SU-DHL-6 (cell line): Measurements from ENCODE around the gene SHMT2.
A peak's percentile ranks its signal among the peaks of the same experiment; 100 is the strongest.

Experiments
- H2AFZ ChIP-seq: fragments of 200-600 bp; sonication (generic); 2 replicates; pipeline ENCODE4 v1.6.1; 2014; ENCODE audit warnings: low read depth, mild to moderate bottlenecking, moderate library complexity, mixed read lengths, antibody characterized with exemption, low read length; ENCODE audit not compliant: severe bottlenecking
- H3F3A ChIP-seq: fragments of 200-600 bp; shearing (Covaris generic); 2 replicates; pipeline ENCODE4 v1.6.0; 2016; ENCODE audit warnings: antibody characterized with exemption, mild to moderate bottlenecking; ENCODE audit not compliant: insufficient read depth
- H3K27ac ChIP-seq: fragments of 200-600 bp; sonication (generic); 2 replicates; pipeline ENCODE4 v1.5.1; 2016; ENCODE audit warnings: low read depth, mild to moderate bottlenecking, low read length, moderate library complexity, mixed read lengths
- H3K27me3 ChIP-seq: fragments of 200-600 bp; sonication (generic), shearing (Covaris generic); 2 replicates; pipeline ENCODE4 v1.6.0; 2014; ENCODE audit warnings: mild to moderate bottlenecking, low read length
- H3K36me3 ChIP-seq: fragments of 200-600 bp; sonication (generic); 2 replicates; pipeline ENCODE4 v1.6.1; 2014; ENCODE audit warnings: mild to moderate bottlenecking, low read length, mixed read lengths
- H3K4me2 ChIP-seq: fragments of 300-600, 200-600 bp; shearing (Covaris generic), sonication (generic); 2 replicates; pipeline ENCODE4 v1.6.0; 2014; ENCODE audit warnings: low read length, low read depth, mild to moderate bottlenecking; ENCODE audit not compliant: poor library complexity, severe bottlenecking
- H3K4me3 ChIP-seq: fragments of 200-600 bp; sonication (generic); 2 replicates; pipeline ENCODE4 v1.5.1; 2014; ENCODE audit warnings: antibody characterized with exemption, low read length, mild to moderate bottlenecking, mixed read lengths; ENCODE audit not compliant: insufficient read depth, poor library complexity, severe bottlenecking
- H3K79me2 ChIP-seq: fragments of 200-600 bp; sonication (generic); 2 replicates; pipeline ENCODE4 v1.6.1; 2014; ENCODE audit warnings: mild to moderate bottlenecking, low read length, moderate library complexity; ENCODE audit not compliant: insufficient read depth
- H3K9ac ChIP-seq: fragments of 200-600 bp; sonication (generic); 2 replicates; pipeline ENCODE4 v1.7.0; 2014; ENCODE audit warnings: mild to moderate bottlenecking, low read length
- H3K9me2 ChIP-seq: fragments of 200-600 bp; sonication (generic); replicated peaks from 2 replicates; pipeline ENCODE4 v1.6.1; 2014; ENCODE audit warnings: low read length; ENCODE audit not compliant: insufficient read depth
- H3K9me3 ChIP-seq: fragments of 200-600 bp; sonication (generic); 2 replicates; pipeline ENCODE4 v1.6.1; 2014; ENCODE audit warnings: low read length, mixed read lengths; ENCODE audit not compliant: insufficient read depth
- H4K20me1 ChIP-seq: fragments of 200-600 bp; sonication (generic); 2 replicates; pipeline ENCODE4 v1.6.1; 2014; ENCODE audit warnings: low read depth, mild to moderate bottlenecking, antibody characterized with exemption, low read length, moderate library complexity, mixed read lengths
- CTCF ChIP-seq: fragments of 200-600 bp; sonication (generic); IDR thresholded peaks from one replicate; pipeline ENCODE4 v1.5.1; 2017; ENCODE audit warnings: antibody characterized with exemption, mild to moderate bottlenecking, low read length, moderate library complexity; ENCODE audit not compliant: insufficient read depth, poor library complexity, severe bottlenecking
- EZH2phosphoT487 ChIP-seq: fragments of 200-600 bp; sonication (generic), shearing (Covaris generic); conservative IDR thresholded peaks from 2 replicates; pipeline ENCODE4 v1.6.1; 2018; ENCODE audit warnings: mild to moderate bottlenecking, antibody characterized with exemption, low read length, moderate library complexity, mixed read lengths

SHMT2 gene

DNA sequence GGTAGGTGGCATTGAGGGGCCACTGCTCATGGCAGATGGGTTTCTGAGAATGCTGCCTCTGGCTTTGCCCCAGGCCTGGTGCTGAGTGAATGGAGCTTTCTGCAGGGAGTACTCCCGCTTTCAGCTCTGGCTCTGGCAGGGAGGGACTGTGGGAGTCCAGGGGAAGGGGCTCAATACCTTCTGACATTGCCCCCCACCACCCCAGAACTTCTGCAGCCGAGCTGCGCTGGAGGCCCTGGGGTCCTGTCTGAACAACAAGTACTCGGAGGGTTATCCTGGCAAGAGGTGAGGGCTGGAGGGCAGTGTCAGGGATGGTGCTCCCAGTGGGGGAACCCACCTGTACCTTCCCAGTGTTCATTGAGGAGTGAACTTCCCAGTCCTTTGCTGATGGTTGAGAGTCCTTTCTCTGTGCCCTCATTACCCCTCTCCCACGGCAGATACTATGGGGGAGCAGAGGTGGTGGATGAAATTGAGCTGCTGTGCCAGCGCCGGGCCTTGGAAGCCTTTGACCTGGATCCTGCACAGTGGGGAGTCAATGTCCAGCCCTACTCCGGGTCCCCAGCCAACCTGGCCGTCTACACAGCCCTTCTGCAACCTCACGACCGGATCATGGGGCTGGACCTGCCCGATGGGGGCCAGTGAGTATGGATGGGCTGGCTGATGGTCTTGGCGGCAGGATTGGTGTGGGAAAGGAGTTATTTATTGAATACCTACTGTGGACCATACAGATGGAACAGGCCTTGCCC lies 1.9 kb downstream of the SHMT2 start:
- no peaks in the 10 kb centered on the region for H3K9me2 ChIP-seq
- H3F3A ChIP-seq: peaks cover 17% of the 10 kb centered on the region
- TF ChIP-seq EZH2phosphoT487: no peak
- no peak for TF ChIP-seq CTCF
- no peaks in the 10 kb centered on the region for H3K9me3 ChIP-seq
- H3K79me2 ChIP-seq: peaks cover 30% of the 10 kb centered on the region
- H3K9ac ChIP-seq: peak overlapping the region; percentile 89
- H3K27ac ChIP-seq: no peak overlapping the region
- no peaks in the 10 kb centered on the region for H3K27me3 ChIP-seq
- peak overlapping the region; percentile 89 for H3K4me2 ChIP-seq
- H2AFZ ChIP-seq: no peak overlapping the region
- H3K36me3 ChIP-seq: peaks cover 23% of the 10 kb centered on the region
- H3K4me3 ChIP-seq: peak overlapping the region; percentile 62
- H4K20me1 ChIP-seq: no peaks in the 10 kb centered on the region; the same call in 1 of the 2 replicates

GRCh38 chr12:57232156-57232756 lies 2.7 kb downstream of the SHMT2 start:
- TF ChIP-seq CTCF (no peak), EZH2phosphoT487 (no peak)
- Histone ChIP-seq H3K4me3 (no peak overlapping the region), H3K36me3 (peaks cover 23% of the 10 kb centered on the region), H3K9me3 (no peaks in the 10 kb centered on the region), H3K4me2 (no peak overlapping the region), H3K9me2 (no peaks in the 10 kb centered on the region), H3K27ac (no peak overlapping the region), H3K79me2 (peaks cover 30% of the 10 kb centered on the region), H3F3A (peaks cover 17% of the 10 kb centered on the region), H2AFZ (no peak overlapping the region), H3K27me3 (no peaks in the 10 kb centered on the region), H3K9ac (no peak overlapping the region), H4K20me1 (no peaks in the 10 kb centered on the region; the same call in 1 of the 2 replicates)

DNA sequence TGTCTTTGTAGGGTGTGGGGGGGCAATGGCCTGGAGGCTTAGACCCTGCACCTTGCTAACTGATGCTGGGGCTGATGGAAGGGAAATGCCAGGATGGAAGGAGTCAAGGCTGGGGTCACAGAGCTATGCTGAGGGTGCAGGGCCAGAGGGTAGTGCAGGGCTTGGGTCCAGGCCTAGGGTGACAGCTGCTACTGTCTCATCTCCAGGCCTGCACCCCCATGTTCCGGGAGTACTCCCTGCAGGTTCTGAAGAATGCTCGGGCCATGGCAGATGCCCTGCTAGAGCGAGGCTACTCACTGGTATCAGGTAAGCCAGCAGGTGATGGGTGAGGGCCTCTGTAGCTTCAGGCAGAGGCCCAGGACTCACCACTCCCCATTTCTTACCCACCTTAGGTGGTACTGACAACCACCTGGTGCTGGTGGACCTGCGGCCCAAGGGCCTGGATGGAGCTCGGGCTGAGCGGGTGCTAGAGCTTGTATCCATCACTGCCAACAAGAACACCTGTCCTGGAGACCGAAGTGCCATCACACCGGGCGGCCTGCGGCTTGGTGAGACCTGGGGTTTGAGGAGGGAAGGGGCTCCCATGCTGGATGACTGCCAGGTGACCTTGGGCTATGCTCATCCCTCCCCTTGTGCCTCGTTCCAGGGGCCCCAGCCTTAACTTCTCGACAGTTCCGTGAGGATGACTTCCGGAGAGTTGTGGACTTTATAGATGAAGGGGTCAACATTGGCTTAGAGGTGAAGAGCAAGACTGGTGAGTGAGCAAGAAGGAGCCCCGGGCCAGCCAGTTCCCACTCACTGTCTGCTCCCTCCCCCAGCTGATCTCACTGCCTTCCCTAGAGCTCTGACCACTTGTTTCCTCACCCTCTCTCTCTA lies 4.1 kb downstream of the SHMT2 start:
- no peak overlapping the region; the same call in 1 of the 2 replicates for H3K9ac ChIP-seq
- no peak overlapping the region for H2AFZ ChIP-seq
- H3K27ac ChIP-seq: peak overlapping the region; percentile 51
- no peak for TF ChIP-seq CTCF
- TF ChIP-seq EZH2phosphoT487: no peak
- no peaks in the 10 kb centered on the region; the same call in 1 of the 2 replicates for H4K20me1 ChIP-seq
- H3K4me3 ChIP-seq: no peak overlapping the region
- no peaks in the 10 kb centered on the region for H3K9me2 ChIP-seq
- H3K79me2 ChIP-seq: peaks cover 30% of the 10 kb centered on the region
- no peaks in the 10 kb centered on the region for H3K27me3 ChIP-seq
- H3K4me2 ChIP-seq: peak overlapping the region; percentile 30
- peaks cover 15% of the 10 kb centered on the region for H3F3A ChIP-seq
- H3K36me3 ChIP-seq: peaks cover 23% of the 10 kb centered on the region
- H3K9me3 ChIP-seq: no peaks in the 10 kb centered on the region
